NOMO-1 treated with dmso at 0.1 percent for 144 hours (cell line): ENCODE data around the gene FLNC.

ENCODE experiments used
- DNase-seq: peaks from one replicate; lab custom pipeline; 2025; ENCODE audit not compliant: unreplicated experiment; lab: John Stamatoyannopoulos, UW

Gene FLNC

GRCh38 chr7:128891110-128891941 lies 61.1 kb downstream of the FLNC start:
- DNase-seq: no peak

GRCh38 chr7:128891942-128892269 lies 61.7 kb downstream of the FLNC start:
- no peak for DNase-seq

- DNase-seq: no peak
Measured at GRCh38 chr7:128892521-128893250, 62.5 kb downstream of the FLNC start.

- DNase-seq: no peak
Measured at GRCh38 chr7:128893251-128894100, 63.3 kb downstream of the FLNC start.

GRCh38 chr7:128894101-128894440 lies 63.9 kb downstream of the FLNC start:
- no peak for DNase-seq

GRCh38 chr7:128895320-128895719 lies 65.1 kb downstream of the FLNC start:
- DNase-seq: no peak

GRCh38 chr7:128899392-128899791 lies 69.2 kb downstream of the FLNC start:
- no peak for DNase-seq

- DNase-seq: no peak
Measured at GRCh38 chr7:128900237-128900636, 70.0 kb downstream of the FLNC start.

- no peak for DNase-seq
Measured at GRCh38 chr7:128902761-128903585, 72.8 kb downstream of the FLNC start.

- DNase-seq: no peak
Measured at GRCh38 chr7:128903621-128904361, 73.6 kb downstream of the FLNC start.

GRCh38 chr7:128904381-128905197 lies 74.4 kb downstream of the FLNC start:
- DNase-seq: no peak

- no peak for DNase-seq
Measured at GRCh38 chr7:128906001-128906765, 76.0 kb downstream of the FLNC start.

- no peak for DNase-seq
Measured at GRCh38 chr7:128906766-128907559, 76.8 kb downstream of the FLNC start.
